Fibroblast of skin of left biceps (primary cell): ENCODE measurements around the gene MIOX.
A peak's percentile ranks its signal among the peaks of the same experiment; 100 is the strongest.
"Not testable (repeated sequence)": the region's sequence is repeated elsewhere in the genome, so short reads cannot be mapped to it uniquely, and the experiment has no call there.

Experiments
- DNase-seq, 2 experiments: peaks; one replicate each; pipeline ENCODE4 v3.0.0-alpha.2; 2013; ENCODE audit warnings: low read depth in 2 of 2

MIOX gene

GRCh38 chr22:50517495-50518260, 31.0 kb downstream of the MIOX start:
- no peak for DNase-seq

DNA sequence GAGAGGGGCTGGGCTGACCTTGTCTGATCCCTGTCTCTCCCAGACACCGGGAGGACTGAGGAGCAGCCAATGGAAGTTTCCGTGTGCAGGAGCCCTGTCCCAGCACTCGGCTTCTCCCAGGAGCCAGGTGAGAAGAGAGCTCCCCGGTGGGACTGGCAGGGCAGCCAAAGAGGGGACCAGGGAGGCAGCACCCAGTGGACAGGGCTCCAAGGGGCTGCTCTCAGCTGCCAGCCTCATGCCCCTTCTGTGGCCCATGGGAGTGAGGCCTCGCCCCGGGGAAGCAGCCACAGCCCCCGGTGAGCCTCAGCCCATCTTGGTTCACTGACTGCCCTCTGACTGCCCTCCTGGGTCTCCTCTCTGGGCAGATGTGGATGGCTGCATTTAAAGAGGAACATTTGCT, 31.9 kb downstream of the MIOX start:
- no peak for DNase-seq

GRCh38 chr22:50519151-50519550, 32.5 kb downstream of the MIOX start:
- no peak for DNase-seq

DNA sequence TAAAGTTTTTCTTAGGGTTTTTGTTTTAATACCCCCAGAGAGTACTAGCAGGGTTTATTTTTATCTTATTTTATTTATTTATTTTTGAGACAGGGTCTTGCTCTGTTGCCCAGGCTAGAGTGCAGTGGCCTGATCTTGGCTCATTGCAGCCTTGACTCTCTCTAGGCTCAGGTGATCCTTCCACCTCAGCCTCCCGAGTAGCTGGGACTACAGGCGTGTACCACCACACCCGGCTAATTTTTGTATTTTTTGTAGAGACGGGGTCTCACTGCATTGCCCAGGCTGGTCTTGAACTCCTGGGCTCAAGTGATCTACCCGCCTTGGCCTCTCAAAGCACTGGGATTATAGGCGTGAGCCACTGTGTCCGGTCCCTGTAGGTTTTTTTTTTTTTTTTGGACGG, 33.5 kb downstream of the MIOX start:
- DNase-seq: not testable (repeated sequence)

DNA sequence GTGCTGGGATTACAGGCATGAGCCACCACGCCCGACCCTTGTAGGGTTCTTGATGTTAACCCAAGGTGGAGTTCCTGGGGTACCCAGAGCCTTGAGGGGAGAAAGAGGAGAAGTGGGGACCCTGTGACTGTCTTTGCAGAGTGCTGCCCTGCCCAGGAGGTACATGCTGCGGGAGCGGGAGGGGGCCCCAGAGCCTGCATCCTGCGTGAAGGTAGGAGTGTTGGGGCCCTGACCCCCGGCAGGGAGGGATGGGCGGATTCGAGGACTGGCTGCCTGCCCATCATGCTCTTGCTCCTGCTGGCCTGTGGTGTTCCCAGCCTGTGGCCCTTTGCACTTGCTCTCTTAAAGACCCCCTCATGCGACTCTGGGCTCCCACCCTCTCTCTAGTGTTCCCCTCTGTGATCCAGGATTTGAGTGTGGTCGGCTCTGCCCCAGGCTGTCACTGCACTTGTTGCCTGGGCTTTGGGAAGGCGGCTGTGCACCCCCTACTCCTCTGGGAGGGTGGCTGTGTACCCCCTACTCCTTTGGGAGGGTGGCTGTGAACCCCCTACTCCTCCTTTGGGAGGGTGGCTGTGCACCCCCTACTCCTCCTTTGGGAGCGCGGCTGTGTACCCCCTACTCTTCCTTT, 34.3 kb downstream of the MIOX start:
- no peak for DNase-seq

- DNase-seq: no peak
These were observed 35.1 kb downstream of the MIOX start for GRCh38 chr22:50521710-50522109.

GRCh38 chr22:50522208-50522805, 35.6 kb downstream of the MIOX start:
- DNase-seq: no peak

- no peak for DNase-seq
These were observed 36.3 kb downstream of the MIOX start for GRCh38 chr22:50522806-50523438.

DNA sequence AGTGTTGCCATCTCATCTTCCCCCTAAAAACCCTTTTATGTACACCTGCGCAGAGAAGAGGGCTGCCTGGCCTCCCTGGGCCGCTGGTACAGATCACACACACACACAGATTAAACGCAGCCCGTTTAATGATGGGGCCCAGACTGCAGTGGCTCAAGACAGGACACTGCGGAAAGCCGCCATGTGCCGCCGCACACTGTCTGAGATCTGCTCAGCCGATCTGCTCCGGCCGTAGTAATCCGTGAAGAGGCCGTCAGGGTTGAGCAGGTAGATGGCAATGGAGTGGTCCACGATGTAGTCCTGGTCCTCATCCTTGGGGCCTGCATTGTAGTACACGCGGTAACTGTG, 36.8 kb downstream of the MIOX start:
- no peak for DNase-seq

DNA sequence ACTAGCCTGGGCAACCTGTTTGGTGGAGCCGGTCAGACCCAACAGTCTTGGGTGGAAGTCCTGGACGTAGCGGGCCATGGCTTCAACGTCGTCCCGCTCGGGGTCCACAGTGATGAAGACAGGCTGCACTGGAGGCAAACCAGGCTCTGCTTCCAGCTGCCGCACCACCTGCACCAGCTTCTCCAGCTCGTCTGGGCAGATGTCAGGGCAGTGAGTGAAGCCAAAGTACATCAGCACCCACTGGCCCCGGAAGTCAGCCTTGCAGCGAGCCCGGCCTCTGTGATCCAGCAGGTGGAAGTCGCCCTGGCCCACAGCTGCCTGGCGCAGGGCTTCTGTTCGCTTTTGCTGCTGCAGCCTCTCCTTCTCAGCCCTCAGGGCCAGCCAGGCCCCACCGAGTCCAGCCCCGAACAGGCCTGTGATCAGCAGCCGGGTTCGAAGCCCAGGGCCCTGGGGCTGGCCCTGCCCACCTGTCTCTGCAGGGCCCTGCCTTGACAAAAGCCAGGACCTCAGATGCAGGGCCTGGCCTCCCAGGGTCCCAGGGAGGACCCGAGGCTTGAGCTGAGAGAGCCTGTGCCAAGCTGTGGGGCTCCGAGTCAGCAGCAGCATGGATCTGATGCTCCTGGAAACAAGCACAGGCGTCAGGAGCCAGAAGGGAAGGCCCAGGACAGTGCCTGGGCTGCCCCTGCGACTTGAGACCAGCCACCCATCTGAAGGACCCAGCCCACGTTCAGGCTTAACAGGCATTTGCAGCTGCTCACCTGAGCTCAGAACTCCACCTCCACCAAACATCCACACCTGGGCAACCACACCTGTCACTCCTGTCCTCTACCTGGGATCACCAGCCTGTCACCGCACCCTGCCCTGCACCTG, 37.4 kb downstream of the MIOX start:
- no peak for DNase-seq

- DNase-seq: no peak
These were observed 38.0 kb downstream of the MIOX start for GRCh38 chr22:50524676-50525103.

DNA sequence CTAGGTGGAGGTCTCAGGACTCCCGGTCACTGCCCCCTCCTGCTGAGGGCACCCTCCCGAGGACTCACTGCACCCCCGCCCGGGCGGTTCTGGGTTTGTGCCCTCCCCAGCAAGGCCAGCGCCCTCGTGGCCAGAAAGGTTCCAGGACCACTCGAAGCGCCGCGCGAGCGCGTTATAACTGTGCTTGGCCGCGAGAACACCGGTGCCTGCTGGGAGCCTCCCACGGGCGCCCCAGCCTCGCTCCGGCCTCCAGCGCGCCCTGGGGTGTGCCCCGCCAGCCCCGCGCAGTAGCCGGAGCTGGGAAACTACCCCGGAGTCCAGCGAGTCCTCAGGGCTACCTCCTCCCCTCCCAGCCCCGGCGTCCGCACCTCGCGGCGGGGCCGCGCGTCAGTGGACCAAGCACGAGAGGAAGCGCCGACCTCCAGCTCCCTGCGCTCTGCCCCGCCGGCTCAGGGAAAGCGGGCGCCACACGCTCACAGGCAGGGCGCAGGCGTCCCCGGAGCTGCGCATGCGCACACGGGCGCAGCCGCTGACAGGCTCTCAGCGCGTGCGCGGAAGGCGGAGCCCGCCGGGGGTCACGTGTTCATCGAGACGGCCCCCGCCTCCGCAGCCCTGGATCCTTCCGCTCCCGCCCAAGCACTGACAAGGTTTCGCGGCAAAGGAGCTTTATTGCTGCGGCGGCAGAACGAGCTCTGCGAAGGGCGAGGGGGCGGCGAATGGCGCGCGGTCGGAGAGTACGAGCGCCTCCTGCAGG, 38.6 kb downstream of the MIOX start, which contains the start of gene SCO2:
SCO2 (minus strand) TSS at position 495 of the 754 bp plus-strand sequence. CDS start 1,187 bp downstream, outside the sequence.
- DNase-seq: peak; percentile 92 to 94

DNA sequence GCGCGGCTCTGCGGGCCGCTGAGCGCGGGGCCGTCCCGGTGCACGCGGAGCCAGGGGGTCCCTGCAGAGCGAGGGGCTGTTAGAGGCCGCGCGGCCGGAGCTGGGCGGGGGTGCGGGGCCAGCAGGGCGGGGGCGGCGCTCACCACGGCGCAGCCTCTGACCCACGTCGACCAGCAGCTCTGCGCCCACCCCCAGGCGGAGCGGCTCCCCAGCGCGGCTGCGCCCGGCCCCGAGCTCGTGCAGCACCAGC, 39.1 kb downstream of the MIOX start:
- no peak for DNase-seq

GRCh38 chr22:50526108-50526833, 39.6 kb downstream of the MIOX start:
- peak; percentile 38 to 49 for DNase-seq

DNA sequence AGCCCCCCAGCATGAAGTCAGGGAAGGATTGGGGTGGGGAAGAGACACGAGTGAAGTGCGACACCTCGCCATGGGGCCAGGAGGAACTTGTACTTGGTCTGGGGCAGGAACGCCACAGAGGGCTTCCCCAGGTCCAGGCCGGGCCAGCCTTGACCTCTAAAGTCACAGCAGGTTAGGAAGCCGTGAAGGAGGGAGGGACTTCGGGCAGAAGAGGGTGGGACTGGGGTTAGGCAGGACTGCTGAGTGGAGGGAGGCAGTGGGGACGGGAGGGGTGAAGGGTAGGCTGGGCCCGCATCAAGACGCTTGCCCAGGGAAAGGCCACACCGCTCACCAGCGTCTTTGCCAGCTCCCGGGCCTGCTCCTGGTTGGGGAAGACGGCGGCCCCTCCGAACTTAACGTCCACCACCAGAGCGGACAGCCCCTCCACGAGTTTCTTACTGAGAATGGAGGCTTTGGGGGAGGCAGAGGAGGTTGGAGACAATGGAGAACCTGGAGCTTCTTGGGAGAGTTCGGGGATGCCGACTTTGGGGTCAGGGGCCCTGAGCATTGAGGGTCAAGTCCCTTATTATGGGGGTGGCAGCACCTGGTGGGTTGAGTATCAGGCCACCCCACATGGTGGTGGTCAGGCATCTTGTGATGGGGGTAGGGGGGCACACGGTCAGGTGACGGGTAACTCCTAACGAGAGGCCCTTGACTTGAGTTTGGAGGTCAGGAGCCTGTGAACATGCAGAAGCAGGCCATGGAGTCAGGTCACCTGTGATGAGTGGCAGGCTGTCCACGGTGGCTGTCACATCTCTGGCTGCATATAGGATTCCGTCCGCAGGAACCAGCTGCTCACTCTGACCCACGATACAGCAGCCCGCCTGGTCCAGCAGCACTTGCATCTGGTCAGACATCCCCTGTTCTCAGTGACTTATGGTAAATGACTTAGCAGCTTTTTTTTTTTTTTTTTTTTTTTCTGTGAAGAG, 40.5 kb downstream of the MIOX start:
- no peak for DNase-seq

DNA sequence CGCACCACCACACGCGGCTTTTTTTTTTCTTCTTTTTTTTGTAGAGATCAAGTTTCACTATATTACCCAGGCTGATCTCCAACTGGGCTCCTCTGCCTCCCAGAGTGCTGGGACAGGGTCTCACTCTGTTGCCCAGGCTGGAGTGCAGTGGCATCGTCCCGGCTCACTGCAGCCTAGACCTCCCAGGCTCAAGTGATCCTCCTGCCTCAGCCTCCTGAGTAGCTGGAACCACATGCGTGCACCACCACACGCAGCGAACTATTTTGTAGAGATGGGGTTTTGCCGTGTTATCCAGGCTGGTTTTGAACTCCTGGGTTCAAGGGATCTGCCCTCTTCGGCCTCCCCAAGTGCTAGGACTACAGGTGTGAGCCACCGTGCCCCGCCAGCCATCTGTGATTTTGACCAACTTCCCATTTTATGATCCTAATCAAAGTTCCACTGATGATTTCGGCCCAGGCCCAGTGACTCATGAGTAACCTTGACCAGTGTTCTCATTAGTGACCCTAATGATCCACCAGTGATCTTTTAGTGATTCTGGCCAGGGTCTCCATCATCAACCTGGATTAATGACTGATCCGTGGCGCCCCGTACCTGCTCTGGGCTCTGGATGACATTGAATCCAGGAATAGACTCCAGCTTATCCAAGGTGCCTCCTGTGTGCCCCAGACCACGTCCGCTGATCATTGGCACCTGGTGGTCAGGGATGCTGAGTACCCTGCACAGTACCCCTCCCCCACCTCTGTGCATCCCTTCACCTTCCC, 41.4 kb downstream of the MIOX start:
- no peak for DNase-seq

DNA sequence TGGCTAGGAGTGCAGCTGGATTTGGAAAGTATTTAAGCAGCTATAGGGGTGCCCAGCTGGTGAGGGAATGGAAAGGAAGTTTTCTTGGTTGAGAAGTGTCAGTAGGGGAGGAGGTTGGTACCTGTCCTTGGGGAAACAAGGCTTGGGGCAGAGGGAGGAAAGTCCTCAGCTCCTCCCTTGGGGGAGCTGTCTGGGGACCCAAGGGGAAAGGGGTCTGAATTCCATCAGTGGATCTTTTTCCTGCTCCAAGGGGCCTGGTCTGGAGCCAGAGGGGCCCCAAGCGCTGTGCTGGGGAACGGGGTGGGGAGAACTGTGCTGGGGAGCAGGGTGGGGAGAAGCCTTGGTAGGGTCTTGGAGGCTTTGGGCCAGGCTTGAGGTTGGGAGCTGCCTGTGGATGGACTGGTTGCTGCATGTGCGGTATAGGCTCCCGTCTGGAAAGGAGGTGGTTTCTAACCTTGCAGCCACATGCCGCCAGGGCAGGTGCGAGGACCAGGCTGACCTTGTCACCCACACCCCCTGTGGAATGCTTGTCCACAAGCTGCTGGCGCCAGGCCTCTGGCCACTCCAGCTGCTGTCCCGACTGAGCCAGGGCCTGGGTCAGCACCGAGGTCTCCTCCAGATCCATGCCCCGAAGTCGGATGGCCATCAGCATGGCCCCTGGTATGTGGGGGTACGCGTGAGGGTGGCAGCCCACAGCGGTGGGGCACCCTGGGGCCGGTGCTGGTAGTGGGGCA, 42.2 kb downstream of the MIOX start:
- no peak for DNase-seq

DNA sequence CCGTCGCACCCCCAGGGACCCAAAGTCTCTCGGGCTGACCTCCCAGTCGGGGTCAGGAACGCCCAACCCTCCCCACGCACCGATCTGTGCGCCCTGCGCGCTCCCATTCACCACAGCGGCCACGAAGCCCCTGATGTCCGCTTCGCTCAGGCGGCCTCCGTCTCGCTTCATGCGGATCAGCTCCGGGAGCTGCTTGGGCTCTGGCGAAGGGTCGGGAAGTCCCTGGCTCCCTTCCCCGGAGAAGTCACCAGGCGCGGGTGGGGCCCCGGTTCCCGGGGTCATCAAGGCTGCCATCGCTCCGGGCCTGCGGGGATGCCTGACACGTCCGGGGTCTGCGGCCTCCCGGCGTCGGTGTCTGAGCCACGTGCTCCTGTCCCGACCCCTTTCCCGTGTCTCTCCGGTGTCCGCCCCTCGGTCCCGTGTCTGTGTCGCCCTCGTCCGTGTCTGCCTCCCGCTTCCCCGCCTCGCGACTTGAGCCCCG, 42.8 kb downstream of the MIOX start:
- no peak for DNase-seq
